Stimulated activated CD8-positive, alpha-beta memory T cell treated with anti-CD3 and anti-CD28 coated beads, Interleukin-7, amount 100 ng/mL, for 4 hours (primary cell): Measurements from ENCODE around the gene EHD1.

Experiments used
- DNase-seq, 2 donors: peaks; one replicate each; pipeline ENCODE4 v3.0.0-alpha.2; 2020; ENCODE audit warnings: low read depth in 2 of 2

EHD1 gene

DNA sequence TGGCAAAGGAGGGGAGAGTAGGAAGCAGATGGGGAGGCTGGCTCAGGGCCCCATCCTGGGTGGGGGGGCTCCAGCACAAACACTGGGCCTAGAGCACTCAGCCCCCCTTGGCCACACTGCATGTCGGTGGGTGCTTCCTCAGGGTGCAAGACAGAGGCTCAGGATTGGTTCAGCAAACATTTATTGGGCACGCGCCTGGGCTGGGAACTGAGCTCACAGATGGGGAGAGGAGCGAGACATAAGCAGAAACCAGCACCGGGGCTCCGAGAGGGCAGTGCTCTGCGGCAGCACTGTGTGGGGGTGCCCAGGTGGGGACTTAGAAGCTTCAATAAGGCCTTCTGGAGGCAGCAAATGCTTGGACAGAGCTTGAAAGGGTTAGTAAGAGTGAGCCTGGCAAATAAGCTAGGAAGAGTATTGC lies 12.1 kb upstream of the EHD1 start:
- no peak for DNase-seq

GRCh38 chr11:64888729-64889511 lies 10.5 kb upstream of the EHD1 start:
- no peak for DNase-seq

GRCh38 chr11:64888406-64888728 lies 9.9 kb upstream of the EHD1 start:
- DNase-seq, result no peak

DNA sequence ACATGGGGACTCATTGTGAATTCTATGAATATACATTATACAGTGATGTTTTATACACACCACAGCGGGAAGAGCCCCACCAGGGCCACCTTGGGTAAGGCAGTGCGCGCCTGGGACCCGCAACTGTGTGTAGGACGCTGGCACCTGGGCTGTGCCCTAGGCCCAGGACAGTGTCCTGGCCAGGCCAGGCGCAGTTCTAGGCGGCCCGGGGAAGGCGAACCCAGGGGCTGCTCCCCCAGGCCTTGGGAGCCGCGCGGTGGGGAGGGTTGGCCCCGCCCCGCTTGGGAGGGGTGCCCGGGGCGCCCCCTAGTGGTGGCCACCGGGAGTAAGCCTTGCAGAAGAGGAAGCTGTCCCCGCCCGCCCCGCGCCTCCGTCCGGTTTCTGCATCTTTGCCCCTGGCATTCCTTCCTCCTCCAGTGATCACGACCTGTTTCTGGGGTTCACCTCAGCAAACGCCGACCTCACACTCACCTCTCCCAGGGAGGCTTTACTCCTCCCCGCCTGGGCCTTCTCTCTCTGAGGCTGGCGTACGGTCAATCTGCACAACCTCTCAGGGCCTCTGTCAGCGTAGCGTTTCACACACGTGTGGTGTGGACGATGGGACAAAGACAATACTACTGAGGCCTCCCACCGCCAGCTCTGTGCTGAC lies 9.5 kb upstream of the EHD1 start:
- peak; percentile 51 to 72 for DNase-seq

GRCh38 chr11:64887234-64887756 lies 8.9 kb upstream of the EHD1 start:
- no peak for DNase-seq

DNA sequence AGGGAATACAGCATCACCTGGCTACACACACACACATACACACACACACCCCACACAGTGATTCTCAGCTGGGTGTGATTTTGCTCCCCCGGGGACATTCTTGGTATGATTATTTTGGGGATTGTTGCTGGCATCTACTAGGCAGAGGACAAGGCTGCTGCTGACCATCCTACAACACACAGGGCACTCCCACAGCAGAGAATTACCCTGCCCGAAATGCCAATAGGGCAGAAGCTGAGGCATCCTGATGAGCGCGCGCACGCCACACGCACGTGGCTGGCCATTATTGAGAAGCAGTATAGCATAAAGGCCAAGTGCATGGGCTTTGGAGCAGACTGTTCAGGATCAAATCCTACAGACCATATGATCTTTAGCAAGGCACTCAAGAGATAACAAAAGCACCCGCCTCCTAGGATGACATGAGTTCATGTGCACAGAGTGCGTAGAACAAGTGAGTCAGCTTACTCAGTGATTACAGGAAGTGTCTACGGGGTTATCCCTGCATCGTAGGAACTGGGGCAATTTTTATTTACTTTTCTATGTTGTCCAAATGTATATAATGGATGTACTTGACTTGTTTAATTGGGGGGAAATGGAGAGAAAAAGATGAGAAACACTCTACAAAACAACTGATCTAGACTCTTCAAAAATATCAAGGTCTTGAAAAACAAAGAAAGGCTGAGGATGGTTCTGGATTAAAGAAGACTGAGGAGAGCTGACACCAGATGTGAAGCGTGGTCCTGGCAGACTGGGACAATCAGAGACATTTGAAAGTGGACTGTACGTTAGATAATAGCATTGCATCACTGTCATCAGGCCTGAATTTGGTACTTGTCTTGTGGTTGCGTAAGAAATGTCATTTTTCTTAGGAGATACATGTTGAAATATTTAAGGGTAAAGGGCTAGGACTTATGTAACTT lies 7.2 kb upstream of the EHD1 start:
- no peak for DNase-seq

DNA sequence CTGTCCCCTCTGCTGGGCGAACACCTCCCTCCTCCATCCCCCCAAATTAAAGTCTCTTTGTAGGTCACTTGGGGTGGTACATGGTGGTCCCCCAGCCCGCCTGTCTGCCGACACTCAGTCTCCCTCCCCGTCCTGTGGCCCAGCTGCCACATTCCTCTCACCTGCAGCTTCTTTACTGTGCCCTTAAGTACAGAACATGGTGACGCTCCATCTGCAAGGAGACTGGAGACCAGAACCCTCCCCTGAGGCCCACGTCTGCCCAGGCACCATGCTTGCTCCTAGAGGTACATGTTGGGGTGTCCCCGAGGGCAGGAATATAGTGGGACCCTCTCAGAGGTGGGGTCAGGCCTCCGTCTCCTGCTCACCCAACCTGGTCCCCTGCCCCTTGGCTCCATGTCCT lies 5.6 kb upstream of the EHD1 start:
- no peak for DNase-seq

GRCh38 chr11:64883575-64883974 lies 5.2 kb upstream of the EHD1 start:
- no peak for DNase-seq

DNA sequence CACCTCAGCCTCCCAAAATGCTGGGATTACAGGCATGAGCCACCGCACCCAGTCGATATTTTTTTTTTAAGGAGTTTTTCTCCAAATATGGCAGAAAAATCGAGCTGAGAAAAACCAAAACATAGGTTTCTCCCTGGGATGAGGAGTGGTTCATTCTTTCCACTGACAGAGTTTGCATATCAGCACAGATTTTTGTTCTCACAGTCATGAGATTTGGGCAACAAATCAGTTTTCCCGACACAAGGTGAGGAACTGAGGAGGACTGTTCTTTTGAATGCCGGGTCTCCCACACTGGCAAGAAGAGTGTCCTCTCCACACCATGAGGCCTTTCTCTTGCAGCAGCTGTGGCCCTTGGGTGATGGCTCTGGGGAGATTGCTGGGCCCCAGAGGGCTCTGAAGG lies 3.8 kb upstream of the EHD1 start:
- no peak for DNase-seq

DNA sequence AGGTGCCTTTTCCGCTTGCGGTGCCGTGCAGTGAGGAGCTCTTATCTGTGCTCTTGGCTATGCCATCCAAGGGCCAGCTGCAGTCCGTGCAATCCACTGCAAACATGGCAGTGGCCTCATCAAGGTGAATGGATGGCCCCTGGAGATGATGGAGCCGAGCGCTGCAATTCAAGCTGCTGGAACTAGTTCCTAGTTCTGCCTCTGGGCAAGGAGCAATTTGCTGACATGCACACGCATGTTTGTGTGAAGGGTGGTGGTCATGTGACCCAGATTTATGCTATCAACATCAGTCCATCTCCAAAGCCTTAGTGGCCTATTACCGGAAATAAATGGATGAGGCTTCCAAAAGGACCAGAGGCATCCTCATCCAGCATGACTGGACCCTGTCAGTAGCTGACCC lies 3.1 kb upstream of the EHD1 start:
- no peak for DNase-seq

DNA sequence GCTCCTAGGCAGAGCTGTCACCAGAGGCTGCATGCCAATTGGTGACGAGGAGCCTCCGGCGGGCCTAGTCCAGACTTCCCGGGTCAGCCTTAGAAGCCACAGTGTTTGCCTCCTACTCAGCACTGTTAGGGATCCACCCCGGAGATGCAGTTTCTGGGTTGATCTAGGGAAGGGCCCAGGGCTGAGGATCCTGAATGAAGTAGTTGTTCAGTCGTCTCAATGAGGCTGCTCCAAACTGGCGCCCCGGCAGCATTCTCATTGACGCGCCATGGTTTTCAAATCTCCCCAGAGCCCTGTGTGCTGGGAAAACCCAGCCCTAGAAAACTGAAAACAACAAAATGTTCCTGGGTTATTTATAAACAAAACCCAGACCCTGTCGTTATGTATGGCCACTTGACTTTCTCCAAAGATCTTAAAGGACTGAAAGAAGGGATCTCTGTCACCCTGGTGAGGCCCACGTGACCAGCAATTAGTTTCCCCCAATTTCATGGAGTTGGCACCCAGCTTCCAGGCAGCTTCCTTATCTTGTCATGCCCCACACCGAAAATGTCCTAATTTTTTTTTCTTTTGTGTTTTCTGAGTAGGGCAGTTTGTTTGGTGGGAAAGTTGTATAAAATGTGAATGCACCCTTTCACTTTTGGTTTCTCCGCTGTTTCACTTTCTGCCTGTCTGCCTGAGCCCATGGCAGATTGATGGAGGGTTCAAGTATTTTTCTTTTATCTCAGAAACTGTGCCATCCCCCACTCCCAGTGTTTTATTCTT lies 2.0 kb upstream of the EHD1 start:
- no peak for DNase-seq

DNA sequence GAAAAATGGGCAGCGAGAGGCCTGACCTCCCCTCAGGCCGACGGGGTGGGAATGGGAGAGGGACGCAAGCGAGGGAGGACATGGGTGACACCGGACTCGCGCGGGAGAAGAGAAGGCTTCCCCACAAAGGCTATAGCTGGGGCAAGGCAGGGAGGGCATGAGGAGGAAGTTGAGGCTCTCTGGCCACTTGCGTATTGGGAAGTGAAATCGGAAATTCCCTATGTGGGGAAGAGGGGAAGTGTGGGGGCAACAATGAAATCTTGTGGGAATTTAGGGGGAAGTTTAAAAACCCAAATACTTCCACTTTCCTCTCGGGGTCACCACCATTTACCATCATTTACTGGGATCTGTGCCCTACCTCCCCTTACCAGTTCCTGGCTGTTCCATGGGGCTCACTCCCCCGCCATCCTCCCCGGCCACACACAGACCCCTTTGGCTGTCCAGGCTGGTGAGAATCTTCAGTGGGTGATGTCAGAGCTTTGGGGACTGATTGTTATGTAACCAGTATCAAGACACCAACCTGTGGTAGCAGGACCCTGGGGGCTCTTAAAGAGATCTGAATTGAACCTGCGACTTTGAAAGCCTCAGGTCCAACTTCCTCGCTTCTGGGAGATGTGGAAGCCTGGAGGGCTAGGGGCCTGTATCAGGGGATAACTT lies 951 bp upstream of the EHD1 start:
- DNase-seq, result no peak

GRCh38 chr11:64878223-64878493 lies 263 bp downstream of the EHD1 start:
- no peak for DNase-seq

- no peak for DNase-seq
Measured at GRCh38 chr11:64877390-64878222, 815 bp downstream of the EHD1 start.

DNA sequence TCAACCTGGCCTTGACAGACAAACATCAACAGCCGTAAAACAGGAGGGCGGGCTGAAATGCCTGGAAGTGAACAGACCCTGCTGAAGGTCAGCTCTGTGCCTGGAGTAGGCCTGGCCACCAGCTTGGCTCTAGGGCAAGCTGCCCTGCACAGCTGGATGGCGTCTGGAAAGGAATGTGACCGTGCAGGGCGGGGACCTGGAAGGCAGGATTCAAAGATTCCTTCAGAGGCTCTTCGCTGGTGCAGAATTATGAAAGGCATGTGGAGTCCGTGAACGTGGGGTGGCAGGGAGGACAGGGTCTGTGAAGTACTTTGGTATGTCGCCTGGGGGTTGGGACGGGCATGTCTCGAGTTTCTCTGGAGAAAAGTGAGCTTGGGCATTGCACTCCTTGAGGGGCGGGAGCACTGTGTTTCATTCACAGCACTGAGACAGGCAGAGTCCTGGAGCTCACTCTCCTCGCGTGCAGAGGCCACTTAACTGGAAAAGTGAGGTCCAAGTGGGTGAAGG lies 1.5 kb downstream of the EHD1 start:
- DNase-seq, result no peak

GRCh38 chr11:64876229-64876750 lies 2.1 kb downstream of the EHD1 start:
- DNase-seq, result no peak

DNA sequence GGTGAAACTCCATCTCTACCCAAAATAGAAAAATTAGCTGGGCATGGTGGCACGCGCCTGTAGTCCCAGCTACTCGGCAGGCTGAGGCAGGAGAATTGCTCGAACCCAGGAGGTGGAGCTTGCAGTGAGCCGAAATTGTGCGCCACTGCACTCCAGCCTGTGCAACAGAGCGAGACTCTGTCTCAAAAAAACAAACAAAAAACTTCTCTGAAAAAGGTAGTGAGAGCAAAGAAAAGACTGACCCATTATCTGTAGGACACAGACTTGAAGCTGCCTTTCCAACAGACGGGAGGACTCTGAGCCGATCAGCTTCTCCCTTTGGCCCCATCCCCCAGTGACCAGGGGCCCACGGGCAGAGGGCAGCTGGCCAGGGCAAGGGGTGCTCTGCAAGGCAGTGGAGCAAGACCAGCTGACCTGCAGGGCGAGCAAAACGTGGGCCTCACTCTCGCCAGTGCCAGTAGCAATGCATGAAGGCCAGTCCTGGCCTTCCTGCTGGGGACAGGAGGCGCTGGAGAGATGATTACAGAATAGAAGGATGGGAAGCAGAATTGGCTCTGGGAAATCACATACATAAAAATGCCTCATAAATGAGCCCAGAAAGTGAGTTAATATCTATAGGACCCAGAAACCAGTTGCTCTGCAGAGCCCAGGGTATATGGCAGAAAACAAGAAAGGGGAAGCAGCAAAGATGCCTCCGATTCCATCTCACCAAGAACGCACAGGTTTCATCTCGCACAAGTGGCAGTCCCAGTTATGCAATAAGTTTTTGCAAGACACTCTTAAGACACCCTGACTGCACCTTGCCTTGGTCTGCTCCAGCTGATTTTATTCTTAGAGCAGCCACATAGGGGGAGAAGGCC lies 2.8 kb downstream of the EHD1 start:
- no peak for DNase-seq

- no peak for DNase-seq
Measured at GRCh38 chr11:64874308-64875240, 3.8 kb downstream of the EHD1 start.
